Iris pigment epithelial cell (primary cell): ENCODE data around the gene CROCC2.

Experiments
- DNase-seq: peaks from one replicate; pipeline ENCODE4 v3.0.0-alpha.2; 2011; ENCODE audit warnings: low read depth

CROCC2 gene

DNA sequence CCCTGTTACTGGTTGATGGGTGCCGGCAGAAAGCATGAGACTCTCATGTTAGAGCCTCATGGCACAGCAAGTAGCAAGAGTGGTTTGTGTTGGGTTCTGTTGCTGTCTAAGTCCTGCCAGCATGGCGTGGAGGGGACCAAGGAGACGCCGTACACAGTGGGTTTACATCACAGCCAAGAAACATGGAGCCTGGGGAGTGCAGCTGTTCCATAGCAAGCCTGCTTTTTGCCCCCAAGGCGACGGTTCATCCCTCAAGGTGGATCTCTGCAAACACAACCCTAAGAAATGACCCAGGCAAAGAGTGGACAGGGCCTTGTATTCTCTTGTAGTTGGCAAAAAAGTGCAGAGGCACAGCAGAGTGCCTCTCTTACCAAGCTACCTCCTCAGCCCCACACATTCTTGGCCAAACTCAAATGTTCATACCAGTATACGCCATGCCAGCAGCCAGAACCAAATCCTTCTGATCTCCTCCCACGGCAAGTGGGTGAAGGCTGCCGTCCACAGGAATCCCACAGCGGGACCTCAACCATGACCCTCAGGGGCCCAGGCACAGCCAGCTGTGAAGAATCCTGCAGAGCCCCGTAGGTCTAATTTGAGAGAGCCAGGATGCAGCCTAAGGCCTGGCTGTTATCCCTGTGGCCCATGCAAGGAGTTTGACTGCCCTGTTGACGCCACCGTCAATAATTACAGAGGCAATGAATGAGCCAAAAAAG, 111.2 kb downstream of the CROCC2 start:
- no peak for DNase-seq

GRCh38 chr2:241018051-241018891, 112.1 kb downstream of the CROCC2 start:
- no peak for DNase-seq

GRCh38 chr2:241019441-241020139, 113.5 kb downstream of the CROCC2 start:
- DNase-seq = no peak

DNA sequence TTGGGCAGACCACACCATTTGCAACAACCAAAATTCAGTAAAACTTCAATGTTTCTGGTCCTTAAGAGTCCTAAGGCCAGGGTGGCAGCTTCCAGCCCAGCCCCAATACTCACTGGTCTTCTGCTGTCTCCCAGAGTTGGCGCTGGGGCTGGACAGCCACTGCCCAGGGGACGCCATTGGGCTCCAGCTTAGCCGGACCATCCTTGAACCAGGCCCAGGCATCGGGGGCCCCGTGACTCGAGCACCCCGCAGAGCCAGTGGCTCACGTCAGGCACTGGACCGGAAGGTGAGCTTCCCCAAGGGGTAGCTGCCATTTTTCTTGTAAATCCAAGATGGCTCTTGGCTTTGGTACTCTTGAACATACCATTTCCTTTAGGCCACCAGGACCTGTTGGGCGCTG, 114.1 kb downstream of the CROCC2 start:
- no peak for DNase-seq

GRCh38 chr2:241020629-241021190, 114.6 kb downstream of the CROCC2 start:
- no peak for DNase-seq

GRCh38 chr2:241025639-241026038, 119.5 kb downstream of the CROCC2 start:
- no peak for DNase-seq

DNA sequence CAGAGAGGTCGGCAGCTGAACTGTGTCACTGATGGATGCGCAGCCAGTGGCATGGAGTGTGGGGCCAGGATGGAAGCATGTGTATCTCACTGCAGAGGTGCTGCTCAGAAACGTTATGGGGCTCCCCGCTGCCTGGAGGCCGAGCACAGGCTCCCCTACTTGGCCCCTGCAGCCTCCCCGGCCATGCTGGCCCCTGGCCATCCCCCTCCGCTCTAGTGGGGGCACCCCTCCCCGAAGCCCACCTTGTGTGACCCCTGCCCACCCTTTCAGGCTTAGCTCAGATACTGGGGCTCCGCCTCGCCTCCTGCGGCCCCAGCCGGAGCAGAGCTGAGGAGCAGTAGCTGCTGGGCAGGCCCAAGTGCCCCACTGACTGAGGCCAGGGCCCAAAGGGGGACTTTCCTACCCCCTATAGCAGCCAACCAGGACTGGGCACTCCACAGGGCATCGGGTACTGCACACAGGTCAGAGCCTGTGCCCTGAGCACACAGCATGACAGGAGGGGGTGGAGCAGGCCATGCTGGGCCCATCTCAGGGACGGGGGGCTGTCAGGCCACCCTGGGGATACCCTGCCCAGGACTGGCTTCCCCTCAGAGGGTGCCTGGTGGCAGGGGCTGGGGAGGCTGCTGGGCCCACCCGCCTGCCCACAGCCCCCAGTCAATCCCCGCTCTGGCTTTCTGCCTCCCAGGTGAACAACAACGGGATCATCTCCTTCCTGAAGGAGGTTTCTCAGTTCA, 123.6 kb downstream of the CROCC2 start:
- no peak for DNase-seq

DNA sequence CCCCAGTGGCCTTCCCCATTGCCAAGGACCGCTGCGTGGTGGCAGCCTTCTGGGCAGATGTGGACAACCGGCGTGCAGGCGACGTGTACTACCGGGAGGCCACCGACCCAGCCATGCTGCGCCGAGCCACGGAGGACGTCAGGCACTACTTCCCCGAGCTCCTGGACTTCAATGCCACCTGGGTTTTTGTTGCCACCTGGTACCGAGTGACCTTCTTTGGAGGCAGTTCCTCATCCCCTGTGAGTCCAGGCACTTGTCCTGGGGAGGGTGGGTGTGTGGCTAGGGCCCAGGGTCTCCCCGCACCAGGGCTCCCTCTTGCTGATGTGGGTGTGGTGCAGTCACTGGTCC, 124.2 kb downstream of the CROCC2 start:
- no peak for DNase-seq

- DNase-seq = no peak
Observed at GRCh38 chr2:241030883-241031282, 124.7 kb downstream of the CROCC2 start.

GRCh38 chr2:241031436-241032165, 125.5 kb downstream of the CROCC2 start:
- DNase-seq = no peak

DNA sequence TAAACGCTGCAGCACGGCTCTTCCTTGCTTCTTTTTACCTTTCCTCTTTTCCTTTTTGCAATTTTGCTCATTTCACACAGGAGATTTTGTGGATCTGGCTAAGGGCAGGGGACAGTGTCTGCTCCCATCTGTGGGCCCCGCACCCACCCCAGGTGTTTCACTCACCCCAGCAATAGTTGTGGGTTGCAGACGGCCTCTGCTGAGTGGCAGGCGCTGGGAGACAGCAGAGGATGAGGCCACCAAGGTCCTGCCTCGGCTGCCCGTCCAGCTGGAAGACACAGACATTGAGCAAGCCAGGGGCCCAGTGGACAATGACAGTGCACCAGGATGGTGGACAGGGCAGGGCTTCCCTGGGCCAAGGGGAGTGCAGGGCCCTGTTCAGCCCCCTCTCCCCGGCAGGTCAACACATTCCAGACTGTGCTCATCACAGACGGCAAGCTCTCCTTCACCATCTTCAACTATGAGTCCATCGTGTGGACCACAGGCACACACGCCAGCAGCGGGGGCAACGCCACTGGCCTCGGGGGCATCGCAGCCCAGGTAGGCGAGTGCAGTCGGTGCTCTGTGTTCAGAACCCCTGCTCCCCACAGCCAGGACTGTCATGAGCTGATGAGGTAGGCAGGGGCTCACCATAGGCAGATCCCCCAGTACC, 127.3 kb downstream of the CROCC2 start:
- DNase-seq = no peak

- no peak for DNase-seq
Observed at GRCh38 chr2:241033994-241034393, 127.9 kb downstream of the CROCC2 start.

- DNase-seq = no peak
Observed at GRCh38 chr2:241034490-241035141, 128.5 kb downstream of the CROCC2 start.

DNA sequence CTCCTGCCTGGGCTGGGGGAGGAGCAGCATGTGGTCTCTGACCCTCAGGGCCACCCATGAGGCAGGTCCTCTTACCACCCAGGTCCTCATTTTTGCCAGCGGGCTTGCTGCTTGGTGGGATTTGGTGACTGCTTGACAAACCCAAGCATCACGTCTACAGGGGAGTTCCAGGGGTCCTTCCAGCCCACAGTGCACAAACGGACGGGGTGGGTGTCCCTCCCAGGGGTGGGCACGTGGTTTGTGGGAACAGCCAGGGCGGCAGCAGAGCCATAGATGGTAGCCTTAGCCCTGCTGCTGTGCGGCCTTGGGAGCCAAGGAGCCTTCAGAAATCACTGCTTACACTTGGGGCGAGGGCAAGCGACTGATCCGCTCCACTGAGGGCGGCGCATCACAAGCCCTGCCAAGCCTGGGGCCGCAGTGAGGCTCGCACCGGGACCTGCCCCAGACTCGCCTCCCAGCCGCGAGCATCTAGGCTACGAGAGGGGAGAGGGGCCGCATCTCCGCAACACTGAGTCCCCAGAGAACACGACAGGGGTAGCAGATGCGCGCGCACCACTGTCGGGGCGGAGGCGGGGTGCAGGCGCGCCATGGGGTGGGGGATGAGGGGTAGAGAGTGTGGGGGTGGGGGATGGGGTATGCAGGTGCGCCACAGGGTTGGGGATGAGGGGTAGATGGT, 129.1 kb downstream of the CROCC2 start:
- DNase-seq = no peak

DNA sequence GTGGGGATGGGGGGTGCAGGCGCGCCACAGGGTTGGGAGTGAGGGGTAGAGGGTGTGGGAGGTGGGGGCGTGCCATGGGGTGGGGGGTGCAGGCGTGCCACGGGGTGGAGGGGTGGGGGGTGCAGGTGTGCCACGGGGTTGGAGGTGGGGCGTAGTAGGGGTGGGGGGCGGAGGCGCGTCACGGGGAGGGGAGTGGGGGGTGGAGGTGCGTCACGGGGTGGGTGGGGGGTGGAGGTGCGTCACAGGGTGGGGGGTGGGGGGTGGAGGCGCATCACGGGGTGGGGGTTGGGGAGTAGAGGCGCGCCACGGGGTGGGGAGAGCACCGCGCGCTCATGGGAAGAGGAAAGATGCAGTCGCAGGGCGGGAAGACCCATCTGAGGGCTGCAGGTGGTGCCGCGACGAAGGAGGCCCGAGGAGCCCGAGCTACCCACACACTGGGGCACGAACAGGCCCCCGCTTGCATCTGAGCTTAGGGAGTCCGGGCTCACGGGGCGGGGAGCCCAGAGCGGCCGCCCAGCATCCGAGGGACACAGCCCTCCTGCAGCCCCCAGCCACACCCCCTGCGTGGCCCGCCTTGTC, 129.8 kb downstream of the CROCC2 start:
- DNase-seq = no peak

- no peak for DNase-seq
Observed at GRCh38 chr2:241036397-241036963, 130.3 kb downstream of the CROCC2 start.

GRCh38 chr2:241036964-241037421, 130.9 kb downstream of the CROCC2 start:
- no peak for DNase-seq

GRCh38 chr2:241037498-241037897, 131.4 kb downstream of the CROCC2 start:
- no peak for DNase-seq
